ENCODE results near the gene RORB.
A peak's percentile ranks its signal among the peaks of the same experiment; 100 is the strongest.

RORB gene

GRCh38 chr9:74645007-74645639 is 148.0 kb downstream of the RORB start:
- Histone ChIP-seq H3K9me3 (no peaks in the 10 kb centered on the region), H3K4me3 (ENCODE audit: low read depth, low read length) (no peak overlapping the region), H3K27me3 (no peaks in the 10 kb centered on the region), H3K36me3 (no peaks in the 10 kb centered on the region), H3K4me1 (no peaks in the 10 kb centered on the region)
- DNase-seq = peak; percentile 9
- peak; percentile 61 for TF ChIP-seq CTCF (IDR thresholded peaks at IDR 0.05; ENCODE audit: low read depth, low read length)

GRCh38 chr9:74653410-74654080 is 156.4 kb downstream of the RORB start:
- Histone ChIP-seq H3K36me3 (no peaks in the 10 kb centered on the region), H3K4me1 (no peaks in the 10 kb centered on the region), H3K9me3 (no peaks in the 10 kb centered on the region), H3K27me3 (no peaks in the 10 kb centered on the region), H3K4me3 (ENCODE audit: low read depth, low read length) (no peak overlapping the region)
- DNase-seq = no peak
- no peak for TF ChIP-seq CTCF (IDR thresholded peaks at IDR 0.05; ENCODE audit: low read depth, low read length)

- TF ChIP-seq CTCF (IDR thresholded peaks at IDR 0.05; ENCODE audit: low read depth, low read length) = no peak
- no peaks in the 10 kb centered on the region for H3K36me3 ChIP-seq
These were observed 165.5 kb downstream of the RORB start for GRCh38 chr9:74662674-74663073.

GRCh38 chr9:74663439-74663838 is 166.3 kb downstream of the RORB start:
- Histone ChIP-seq H3K4me3 (ENCODE audit: low read depth, low read length) (no peak overlapping the region), H3K36me3 (no peaks in the 10 kb centered on the region), H3K4me1 (no peaks in the 10 kb centered on the region), H3K9me3 (no peaks in the 10 kb centered on the region), H3K27me3 (no peaks in the 10 kb centered on the region)
- no peak for TF ChIP-seq CTCF (IDR thresholded peaks at IDR 0.05; ENCODE audit: low read depth, low read length)
- DNase-seq = no peak

More at GRCh38 chr9:74662674-74663073, 165.5 kb downstream of the RORB start:
- Histone ChIP-seq H3K4me3 (ENCODE audit: low read depth, low read length) (no peak overlapping the region), H3K27me3 (no peaks in the 10 kb centered on the region), H3K9me3 (no peaks in the 10 kb centered on the region), H3K4me1 (no peaks in the 10 kb centered on the region)
- no peak for DNase-seq

GRCh38 chr9:74666625-74667316 is 169.6 kb downstream of the RORB start:
- H3K9me3 ChIP-seq = no peaks in the 10 kb centered on the region

More at GRCh38 chr9:74666625-74667316, 169.6 kb downstream of the RORB start:
- no peak overlapping the region for H3K4me3 ChIP-seq (ENCODE audit: low read depth, low read length)
- DNase-seq = no peak
- no peaks in the 10 kb centered on the region for H3K27me3 ChIP-seq
- H3K36me3 ChIP-seq = no peaks in the 10 kb centered on the region
- TF ChIP-seq CTCF (IDR thresholded peaks at IDR 0.05; ENCODE audit: low read depth, low read length) = no peak
- H3K4me1 ChIP-seq = no peaks in the 10 kb centered on the region
